H1 (cell line): ENCODE results near the gene SCYL1. TPM values are rescaled to one million over a fixed set of nuclear protein-coding genes. Genes with fewer than 3 reads are reported as not detected.

Experiments used
- CTCF ChIA-PET: fragments of 300-600 bp; sonication (Branson Sonifier 250); formaldehyde crosslinking; loops from one replicate; lab custom pipeline; 2021; ENCODE audit not compliant: partially characterized antibody; lab: Charles Lee
- POLR2A ChIA-PET: fragments of 300-600 bp; sonication (Branson Sonifier 250); formaldehyde crosslinking; loops from one replicate; lab custom pipeline; 2021; ENCODE audit warnings: inconsistent platforms; ENCODE audit not compliant: partially characterized antibody; lab: Charles Lee
- DNase-seq, 2 experiments: peaks; one replicate each; pipeline versions ENCODE4 v3.0.0 to v3.0.0-alpha.2; 2010 to 2022; ENCODE audit warnings: low spot score in 2 of 2, low read depth in 1 of 2, mixed read lengths in 1 of 2
- FAIRE-seq: peaks from 2 replicates; lab custom pipeline; 2011; peaks lifted over from hg19 to GRCh38; lab: Jason Lieb, UNC
- H2AFZ ChIP-seq: 2 replicates; pipeline ENCODE4 v1.8.1; 2012; ENCODE audit warnings: low read length, inconsistent platforms
- H2AK5ac ChIP-seq: 2 replicates; pipeline ENCODE4 v1.6.1; 2013; ENCODE audit warnings: low read depth, low read length
- H2BK120ac ChIP-seq: replicated peaks from 2 replicates; pipeline ENCODE3; 2013; ENCODE audit warnings: low read depth, low read length, inconsistent platforms
- H2BK12ac ChIP-seq: 2 replicates; pipeline ENCODE4 v1.6.1; 2013; ENCODE audit warnings: low read depth, low read length
- H2BK15ac ChIP-seq: 2 replicates; pipeline ENCODE4 v1.6.1; 2013; ENCODE audit warnings: low read length
- H2BK20ac ChIP-seq: 2 replicates; pipeline ENCODE4 v1.6.1; 2013; ENCODE audit warnings: low read length
- H2BK5ac ChIP-seq: 2 replicates; pipeline ENCODE4 v1.6.1; 2013; ENCODE audit warnings: low read depth, low read length
- H3K14ac ChIP-seq: 2 replicates; pipeline ENCODE4 v1.6.1; 2013; ENCODE audit warnings: inconsistent platforms; ENCODE audit not compliant: insufficient read length
- H3K18ac ChIP-seq: 2 replicates; pipeline ENCODE4 v1.6.1; 2013; ENCODE audit warnings: low read length; ENCODE audit errors: extremely low read depth
- H3K23ac ChIP-seq: 2 replicates; pipeline ENCODE4 v1.6.1; 2013; ENCODE audit warnings: inconsistent platforms; ENCODE audit not compliant: insufficient read length
- H3K23me2 ChIP-seq: 2 replicates; pipeline ENCODE4 v1.6.1; 2013; ENCODE audit warnings: low read depth, low read length
- H3K27ac ChIP-seq: 2 replicates; pipeline ENCODE4 v1.6.1; 2011; ENCODE audit warnings: low read depth, low read length, inconsistent platforms
- H3K27me3 ChIP-seq, 4 experiments: replicated peaks in 1 of 4; 1 replicate in 1 of 4; 2 replicates in 3 of 4; pipeline versions ENCODE4 v1.6.1 to v1.8.1; 2011 to 2013; ENCODE audit warnings: low read length in 3 of 4, mild to moderate bottlenecking in 3 of 4, inconsistent platforms in 2 of 4, mixed read lengths in 2 of 4, moderate library complexity in 1 of 4; ENCODE audit not compliant: control insufficient read depth in 3 of 4, insufficient read depth in 3 of 4; ENCODE audit errors: extremely low read depth in 1 of 4
- H3K36me3 ChIP-seq, 4 experiments: 2 replicates each; pipeline versions ENCODE4 v1.6.1 to v1.8.1; 2011 to 2013; ENCODE audit warnings: mild to moderate bottlenecking in 4 of 4, low read length in 3 of 4, moderate library complexity in 2 of 4, control low read depth in 1 of 4, inconsistent platforms in 1 of 4; ENCODE audit not compliant: insufficient read depth in 4 of 4, control insufficient read depth in 2 of 4
- H3K4ac ChIP-seq: replicated peaks from 2 replicates; pipeline ENCODE3; 2013; ENCODE audit warnings: low read length, low read depth, mixed read lengths, inconsistent platforms; ENCODE audit not compliant: insufficient read length
- H3K4me1 ChIP-seq, 4 experiments: replicated peaks in 1 of 4; 1 replicate in 1 of 4; 2 replicates in 3 of 4; pipeline versions ENCODE4 v1.6.1 to v1.8.1; 2011 to 2013; ENCODE audit warnings: low read length in 3 of 4, inconsistent platforms in 2 of 4, mixed read lengths in 1 of 4; ENCODE audit not compliant: insufficient read depth in 4 of 4, control insufficient read depth in 3 of 4
- H3K4me2 ChIP-seq, 2 experiments: 2 replicates each; pipeline versions ENCODE4 v1.6.1 to v1.8.1; 2011 to 2013; ENCODE audit warnings: low read depth in 2 of 2, low read length in 2 of 2, control low read depth in 1 of 2, inconsistent platforms in 1 of 2, mild to moderate bottlenecking in 1 of 2; ENCODE audit not compliant: insufficient read depth in 1 of 2
- H3K4me3 ChIP-seq, 4 experiments: fragments of 200-600, 300-600 bp in 1 of 4; sonication (generic), shearing (Covaris generic), sonication (Bioruptor Twin) in 1 of 4; 2 replicates each; pipeline versions ENCODE4 v1.5.1 to v1.8.1; 2011 to 2016; ENCODE audit warnings: low read length in 4 of 4, low read depth in 3 of 4, control low read depth in 2 of 4, inconsistent platforms in 2 of 4, mild to moderate bottlenecking in 2 of 4, mixed read lengths in 1 of 4, moderate library complexity in 1 of 4; ENCODE audit not compliant: insufficient read depth in 2 of 4; ENCODE audit errors: extremely low read depth in 1 of 4
- H3K56ac ChIP-seq: replicated peaks from 2 replicates; pipeline ENCODE3; 2013; ENCODE audit warnings: low read depth, mild to moderate bottlenecking, mixed read lengths, low read length, inconsistent platforms; ENCODE audit not compliant: insufficient read length
- H3K79me1 ChIP-seq: 2 replicates; pipeline ENCODE4 v1.6.1; 2013; ENCODE audit warnings: low read depth, low read length, control low read depth
- H3K79me2 ChIP-seq, 2 experiments: 2 replicates each; pipeline versions ENCODE4 v1.6.1 to v1.8.1; 2012 to 2013; ENCODE audit warnings: low read length in 2 of 2, mild to moderate bottlenecking in 2 of 2, inconsistent platforms in 1 of 2; ENCODE audit not compliant: insufficient read depth in 2 of 2, control insufficient read depth in 1 of 2
- H3K9ac ChIP-seq, 4 experiments: replicated peaks in 1 of 4; 1 replicate in 1 of 4; 2 replicates in 3 of 4; pipeline versions ENCODE4 v1.6.1 to v1.8.1; 2011 to 2013; ENCODE audit warnings: low read depth in 3 of 4, low read length in 3 of 4, control low read depth in 2 of 4, mild to moderate bottlenecking in 2 of 4, moderate library complexity in 2 of 4, inconsistent platforms in 1 of 4; ENCODE audit errors: extremely low read depth in 1 of 4
- H3K9me3 ChIP-seq, 2 experiments: 2 replicates each; pipeline versions ENCODE4 v1.6.1 to v1.8.1; 2012 to 2013; ENCODE audit warnings: mild to moderate bottlenecking in 2 of 2, moderate library complexity in 2 of 2, control low read depth in 1 of 2, inconsistent platforms in 1 of 2, low read depth in 1 of 2, low read length in 1 of 2, mixed read lengths in 1 of 2; ENCODE audit not compliant: insufficient read depth in 2 of 2
- H4K20me1 ChIP-seq, 2 experiments: replicated peaks in 1 of 2; 2 replicates each; pipeline versions ENCODE3 to v1.8.1; 2011 to 2013; ENCODE audit warnings: inconsistent platforms in 2 of 2, low read length in 2 of 2, mild to moderate bottlenecking in 1 of 2; ENCODE audit not compliant: insufficient read depth in 2 of 2, control insufficient read depth in 1 of 2
- H4K5ac ChIP-seq: 2 replicates; pipeline ENCODE4 v1.6.1; 2013; ENCODE audit warnings: low read length, low read depth, mixed read lengths, inconsistent platforms; ENCODE audit not compliant: insufficient read length
- H4K8ac ChIP-seq: 2 replicates; pipeline ENCODE4 v1.8.0; 2013; ENCODE audit warnings: mild to moderate bottlenecking, moderate library complexity, low read length, inconsistent platforms; ENCODE audit not compliant: insufficient read depth; ENCODE audit errors: extremely low read depth
- H4K91ac ChIP-seq: replicated peaks from 2 replicates; pipeline ENCODE3; 2013; ENCODE audit warnings: low read length, mixed read lengths, inconsistent platforms; ENCODE audit not compliant: insufficient read length
- ATF2 ChIP-seq: IDR thresholded peaks from 2 replicates; pipeline ENCODE4 v1.6.1; 2012; ENCODE audit warnings: low read length, inconsistent platforms
- BRCA1 ChIP-seq: IDR thresholded peaks from 2 replicates; pipeline ENCODE4 v1.6.1; 2012; ENCODE audit warnings: low read depth, low read length, improper control_type of control experiment
- EZH2 ChIP-seq: fragments of 200-600 bp; sonication (generic); IDR thresholded peaks from 2 replicates; pipeline ENCODE4 v1.7.1; 2012; ENCODE audit warnings: low read depth, mild to moderate bottlenecking, moderate library complexity, low read length, inconsistent platforms; ENCODE audit not compliant: severe bottlenecking
- SIRT6 ChIP-seq: IDR thresholded peaks from one replicate; pipeline ENCODE4 v1.7.1; 2012; ENCODE audit warnings: low read length, inconsistent platforms
- TAF1 ChIP-seq: IDR thresholded peaks from 2 replicates; pipeline ENCODE4 v1.6.1; 2011; ENCODE audit warnings: mild to moderate bottlenecking, low read depth, low read length
- ZNF274 ChIP-seq: IDR thresholded peaks from 2 replicates; pipeline ENCODE4 v1.7.0; 2012; ENCODE audit warnings: low read length, borderline replicate concordance; ENCODE audit errors: extremely low read depth
- WGBS, 2 experiments: shearing (Covaris generic) in 1 of 2; methylation state at CpG; one replicate each; pipeline versions ENCODE4 v1.1.6 to v1.1.7; 2013 to 2015; ENCODE audit warnings: low lambda C conversion rate in 2 of 2, mixed read lengths in 2 of 2, inconsistent platforms in 1 of 2, low coverage in 1 of 2, missing lambda C conversion rate in 1 of 2; ENCODE audit not compliant: insufficient replicate concordance in 2 of 2, insufficient coverage in 1 of 2, insufficient read length in 1 of 2; ENCODE audit errors: extremely low coverage in 1 of 2, missing lambda C conversion rate in 1 of 2; 5-methylcytosine and 5-hydroxymethylcytosine counted together
- polyA plus RNA-seq, 7 experiments: library from polyadenylated mRNA; depleted of rRNA in 3 of 7; stranded (reverse) in 5 of 7; unstranded in 2 of 7; fragments of >200 nt in 5 of 7; fragments of 200-250 nt in 2 of 7; gene quantifications; 1 replicate in 5 of 7; 2 replicates in 1 of 7; 4 replicates in 1 of 7; pipeline versions ENCODE4 v1.2.1 to v1.2.3, GENCODE V29; 2011 to 2013; ENCODE audit warnings: missing spikeins in 2 of 7, mixed read lengths in 2 of 7
- total RNA-seq: library from RNA; stranded (reverse); fragmentation: NEBNext Ultra II Directional; extraction: Animal tissue kit (Norgen Biotek cat#: 25700); gene quantifications from 2 replicates; pipeline ENCODE4 v1.2.1, GENCODE V29; 2021

Gene SCYL1
- total and polyA plus RNA-seq, 2 of the 8 experiments (the other 6 are each of a cell fraction or from before 2014, with no cell fraction given) = 59.8 to 77.7 TPM

GRCh38 chr11:65536412-65537295 is 11.8 kb downstream of the SCYL1 start:
- peaks cover 15% of the 10 kb centered on the region for H3K23me2 ChIP-seq
- H3K18ac ChIP-seq = no peak overlapping the region
- POLR2A ChIA-PET = interaction anchor here (0.6 to 2.0 kb wide), 7 partner anchors 10 to 251 kb away, joined by 3 to 10 read pairs (median 3); no protein-coding TSS in a partner anchor
- H3K56ac ChIP-seq = no peak overlapping the region
- no peak overlapping the region for H3K4me3 ChIP-seq
- no peak overlapping the region for H4K5ac ChIP-seq
- TF ChIP-seq ATF2 (no peak), BRCA1 (no peak), ZNF274 (no peak), TAF1 (no peak), SIRT6 (no peak), EZH2 (no peak)
- no peak overlapping the region for H4K91ac ChIP-seq
- no peak overlapping the region for H3K4ac ChIP-seq
- H3K79me1 ChIP-seq = no peaks in the 10 kb centered on the region
- no peak overlapping the region for H3K4me2 ChIP-seq
- H3K9me3 ChIP-seq = no peaks in the 10 kb centered on the region
- H3K79me2 ChIP-seq = no peaks in the 10 kb centered on the region
- H3K36me3 ChIP-seq = peaks cover 5 to 14% (median 7%) of the 10 kb centered on the region in 4 experiments
- no peak for FAIRE-seq
- H3K9ac ChIP-seq = no peak overlapping the region
- CTCF ChIA-PET = interaction anchor here (0.5 to 1.6 kb wide), 9 partner anchors 10 to 545 kb away, joined by 3 to 4 read pairs (median 3); no protein-coding TSS in a partner anchor
- H3K27ac ChIP-seq = no peak overlapping the region
- peaks cover 3 to 21% of the 10 kb centered on the region in 2 experiments for H4K20me1 ChIP-seq
- no peak overlapping the region for H3K14ac ChIP-seq
- H2AFZ ChIP-seq = no peak overlapping the region
- DNase-seq = no peak
- no peak overlapping the region for H2BK12ac ChIP-seq
- H3K23ac ChIP-seq = no peak overlapping the region
- no peak overlapping the region for H2AK5ac ChIP-seq
- no peak overlapping the region for H2BK15ac ChIP-seq
- no peak overlapping the region; the same call in 1 of the 2 replicates for H2BK5ac ChIP-seq
- H3K4me1 ChIP-seq = peaks cover 0 to 9% (median 1%) of the 10 kb centered on the region in 4 experiments; a peak in 5 of 7 replicates
- WGBS, 2 experiments = 88% methylated on average over 11 of the region's 12 CpGs; no CpG with 5 or more reads in 1 of the 2 experiments
- H2BK120ac ChIP-seq = no peak overlapping the region
- peaks cover 0 to 24% (median 13%) of the 10 kb centered on the region in 4 experiments; a peak in 6 of 7 replicates for H3K27me3 ChIP-seq
- H2BK20ac ChIP-seq = no peak overlapping the region
- H4K8ac ChIP-seq = no peak overlapping the region
